ENCODE measurements around the gene COMT.

Gene COMT

DNA sequence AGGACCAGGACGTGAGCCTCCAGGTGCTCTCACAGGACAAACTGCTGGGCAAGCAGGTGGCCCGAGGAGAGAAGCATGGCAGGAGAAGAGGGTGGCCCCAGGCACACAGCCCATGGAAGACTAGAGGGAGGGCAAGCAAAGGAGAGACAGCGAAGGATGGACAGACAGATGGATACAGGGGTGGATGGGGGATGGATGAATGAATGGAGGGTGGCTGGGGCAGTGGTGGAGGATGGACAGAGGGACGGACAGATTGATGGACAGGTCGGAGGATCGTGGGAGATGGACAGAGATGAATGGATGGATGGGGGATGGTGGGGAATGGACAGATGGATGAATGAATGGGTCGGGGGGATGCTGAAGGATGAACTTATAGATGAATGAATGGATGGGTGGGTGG is 52.4 kb downstream of the COMT start:
- DNase-seq (ENCODE audit: low read depth in 2 of 2) = no peak

DNA sequence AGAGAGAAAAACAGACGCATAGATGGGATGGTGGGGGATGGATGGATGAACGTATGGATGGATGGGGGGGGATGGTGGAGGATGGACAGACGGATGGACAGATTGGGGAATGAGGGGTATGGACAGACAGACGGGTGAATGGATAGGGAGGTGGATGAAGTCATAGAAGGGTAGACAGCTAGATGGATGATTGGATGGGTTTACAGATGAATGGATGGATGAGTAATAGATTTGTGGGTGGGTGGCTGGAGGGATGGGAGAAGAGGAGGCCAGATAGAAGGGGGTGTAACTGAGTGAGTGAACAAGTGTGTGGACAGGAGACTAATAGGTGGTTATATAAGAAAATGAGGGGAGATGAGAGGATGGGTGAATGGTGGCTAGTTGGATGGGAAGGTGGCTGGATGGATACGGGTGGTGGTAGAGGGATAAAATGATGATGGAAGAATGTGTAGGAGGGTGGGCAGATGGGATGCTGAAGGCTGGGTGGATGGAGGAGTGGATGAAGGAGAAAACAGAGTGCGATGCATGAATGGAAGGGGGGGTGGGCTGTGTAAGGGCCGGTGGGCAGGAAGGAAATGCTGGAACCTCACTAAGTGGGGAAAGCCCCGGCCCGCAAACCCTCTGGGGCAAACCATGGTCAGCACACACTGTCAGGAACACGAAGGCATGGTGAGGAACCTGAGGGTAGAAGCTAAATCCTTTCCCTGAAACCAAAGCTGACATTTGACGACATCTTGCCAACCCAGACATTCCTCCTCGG is 53.5 kb downstream of the COMT start:
- DNase-seq (ENCODE audit: low read depth in 2 of 2) = no peak

DNA sequence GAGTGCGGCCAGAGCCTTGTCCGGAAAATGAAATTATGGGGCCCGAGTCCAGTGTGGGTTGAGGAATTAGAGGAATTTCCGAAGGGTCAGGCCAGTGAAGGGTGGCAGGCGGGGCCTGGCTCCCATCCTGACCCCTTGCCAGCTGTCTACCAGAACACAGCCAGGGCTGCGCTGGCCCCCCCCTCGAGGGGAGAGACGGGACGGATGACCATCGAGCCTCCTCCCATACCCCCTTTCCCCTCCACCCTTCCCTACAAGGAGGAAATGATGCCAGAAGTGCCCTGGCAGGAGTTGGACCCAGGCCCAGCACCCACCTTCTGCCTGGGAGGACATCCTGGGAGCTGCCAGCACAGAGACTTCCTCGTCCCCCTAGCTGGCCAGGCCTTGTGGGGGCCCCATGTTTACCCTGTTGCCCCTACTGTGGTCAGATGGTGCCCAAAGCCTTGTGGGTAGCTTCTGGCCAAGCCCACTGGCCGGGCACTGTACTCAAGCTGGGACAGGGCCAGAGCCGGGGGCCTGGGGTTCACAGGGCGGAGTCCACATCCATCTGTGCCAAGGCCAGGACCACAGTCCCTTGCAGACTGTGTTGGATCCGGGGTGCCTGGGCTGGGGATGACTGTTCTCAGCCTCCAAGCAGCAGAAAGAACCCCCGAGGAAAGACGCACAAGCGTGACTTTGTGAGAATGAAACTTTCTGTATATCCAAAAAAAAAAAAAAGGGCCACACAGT is 54.2 kb downstream of the COMT start:
- DNase-seq (ENCODE audit: low read depth in 2 of 2) = no peak

DNA sequence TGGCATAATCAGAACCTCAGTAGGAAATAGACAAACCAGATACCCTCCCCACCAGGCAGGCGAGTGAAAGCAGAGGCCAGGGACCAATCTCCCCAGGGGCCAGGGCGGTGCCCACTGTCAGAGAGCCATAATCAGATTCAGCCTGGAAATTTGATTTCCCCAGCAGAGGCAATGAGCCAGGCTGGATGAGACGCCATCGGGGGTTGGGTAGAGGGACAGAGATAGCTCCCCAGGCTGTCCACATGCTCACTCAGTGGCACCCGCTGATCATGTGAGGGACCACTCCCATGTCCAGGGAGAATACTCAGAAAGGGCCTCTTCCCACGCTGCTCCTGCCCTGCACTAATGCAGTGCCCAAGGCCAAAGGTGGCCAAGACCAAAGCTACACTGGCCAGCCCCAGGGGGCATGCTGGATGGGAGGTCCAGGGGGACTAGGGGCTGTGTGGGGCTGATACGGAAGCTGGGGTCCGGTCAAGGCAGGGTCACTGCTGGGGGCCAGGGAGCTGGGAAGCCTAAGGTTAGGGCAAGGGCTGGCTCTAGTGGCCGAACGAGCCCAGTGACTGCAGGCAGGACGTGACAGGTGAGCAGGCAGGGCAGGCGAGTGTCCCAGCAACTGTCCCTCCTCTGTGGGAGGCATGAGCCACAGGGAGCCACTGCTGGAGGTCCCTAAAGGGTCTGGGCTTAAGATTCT is 55.3 kb downstream of the COMT start:
- no peak for DNase-seq (ENCODE audit: low read depth in 2 of 2)

DNA sequence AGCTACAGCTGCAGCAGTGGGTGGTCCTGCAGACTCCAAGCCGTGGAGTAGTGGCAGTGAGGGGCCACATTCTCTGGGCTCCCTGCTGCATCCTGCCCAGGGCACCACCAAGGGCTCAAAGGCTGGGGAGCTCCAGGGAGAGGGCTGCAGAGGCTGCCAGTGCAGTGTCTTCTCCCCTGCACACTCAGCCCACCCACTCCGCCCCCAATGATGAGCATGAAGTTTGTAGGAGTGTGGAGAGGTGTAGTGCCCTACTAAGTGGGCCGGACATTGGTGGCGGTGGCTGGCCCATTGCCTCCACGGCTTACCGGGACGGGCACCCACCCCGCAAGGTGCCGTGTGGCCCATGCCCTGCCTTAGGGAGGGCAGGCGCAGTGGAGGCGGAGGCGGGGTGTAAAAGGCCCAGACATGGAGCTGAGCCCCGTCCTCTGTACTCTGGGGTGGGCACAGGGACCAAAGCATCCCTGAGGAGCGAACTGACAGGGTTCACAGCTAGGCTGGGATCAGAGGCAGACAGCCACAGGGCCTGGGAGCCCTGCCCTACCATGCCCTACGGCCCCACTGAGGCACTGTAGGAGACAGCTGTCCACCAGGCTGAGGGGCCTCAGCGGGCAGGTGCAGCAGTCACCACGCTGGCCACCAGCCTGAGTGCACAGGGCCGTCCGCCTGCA is 56.1 kb downstream of the COMT start:
- no peak for DNase-seq (ENCODE audit: low read depth in 2 of 2)

DNA sequence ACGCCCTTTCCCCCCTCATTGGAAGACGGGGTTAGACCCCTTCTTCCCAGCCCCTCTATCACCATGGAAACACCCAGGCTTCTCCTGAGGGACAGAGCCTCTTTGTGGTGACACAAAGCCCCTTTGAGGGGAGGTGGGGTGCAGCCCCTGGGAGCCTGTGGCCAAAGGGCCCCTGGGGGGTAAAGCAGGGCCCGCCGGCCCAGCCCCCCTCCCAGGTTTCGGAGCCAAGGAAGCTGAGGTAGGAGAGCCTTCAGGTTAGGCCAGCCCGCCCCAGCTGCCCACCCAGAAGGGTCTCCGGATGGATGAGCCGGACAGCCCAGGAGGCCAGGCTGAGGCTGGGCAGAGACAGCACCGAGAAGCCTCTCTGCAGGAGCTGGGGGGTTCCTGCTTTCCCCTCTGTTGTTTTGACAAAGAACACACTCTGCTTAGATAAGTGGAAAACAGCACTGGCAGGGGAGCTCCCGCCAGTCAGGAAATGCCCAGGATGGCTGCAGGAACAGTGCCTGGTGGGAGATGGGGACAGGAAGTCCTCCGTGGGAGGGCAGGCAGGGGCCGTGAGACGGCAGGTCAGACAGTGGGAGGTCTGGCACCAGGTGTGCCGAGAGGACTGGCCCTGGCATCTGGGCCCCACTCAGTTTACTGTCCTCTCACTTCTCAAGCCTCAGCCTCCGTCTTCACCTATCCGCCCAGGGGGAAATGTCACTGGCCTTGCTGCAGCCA is 56.8 kb downstream of the COMT start:
- DNase-seq (ENCODE audit: low read depth in 2 of 2) = no peak

DNA sequence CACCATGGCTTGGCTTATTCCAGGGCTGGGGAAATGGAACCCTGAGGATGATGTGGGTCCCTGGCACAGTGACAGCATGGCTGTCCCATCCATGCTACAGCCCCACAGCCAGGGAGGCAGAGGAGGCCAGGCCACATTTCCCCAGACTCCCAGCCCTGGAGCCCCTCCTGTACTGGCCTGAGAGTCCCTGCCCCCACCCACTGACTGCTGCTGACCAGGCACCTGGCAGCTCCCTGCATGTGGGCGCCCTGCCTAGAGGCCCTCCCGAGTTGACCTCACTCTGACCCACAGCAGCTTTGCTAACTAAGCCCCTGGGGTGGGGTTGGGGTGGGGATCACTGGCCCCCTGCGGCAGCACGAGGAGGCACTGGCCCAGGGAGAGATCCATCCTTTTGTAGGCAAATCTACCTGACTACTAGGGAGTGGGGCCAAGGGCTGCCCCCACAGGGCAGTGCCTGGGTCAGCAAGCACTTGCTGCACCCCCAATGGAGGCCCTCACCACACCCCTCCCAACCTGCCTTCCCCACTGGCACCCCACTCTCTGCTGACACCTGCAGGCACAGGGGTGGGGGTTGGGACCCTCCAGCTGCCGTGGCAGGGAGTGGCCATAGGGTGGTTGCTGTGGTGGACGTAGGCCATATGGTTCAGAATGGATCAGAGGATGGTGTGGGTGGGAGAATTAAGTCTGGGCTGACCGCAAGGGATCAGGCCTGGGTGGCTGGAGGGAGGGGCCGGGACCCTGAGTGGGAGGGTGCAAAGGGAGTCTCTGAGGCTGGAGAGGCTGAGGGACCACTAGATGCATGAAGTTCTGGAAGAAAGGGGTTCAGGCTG is 57.6 kb downstream of the COMT start:
- DNase-seq (ENCODE audit: low read depth in 2 of 2) = no peak

DNA sequence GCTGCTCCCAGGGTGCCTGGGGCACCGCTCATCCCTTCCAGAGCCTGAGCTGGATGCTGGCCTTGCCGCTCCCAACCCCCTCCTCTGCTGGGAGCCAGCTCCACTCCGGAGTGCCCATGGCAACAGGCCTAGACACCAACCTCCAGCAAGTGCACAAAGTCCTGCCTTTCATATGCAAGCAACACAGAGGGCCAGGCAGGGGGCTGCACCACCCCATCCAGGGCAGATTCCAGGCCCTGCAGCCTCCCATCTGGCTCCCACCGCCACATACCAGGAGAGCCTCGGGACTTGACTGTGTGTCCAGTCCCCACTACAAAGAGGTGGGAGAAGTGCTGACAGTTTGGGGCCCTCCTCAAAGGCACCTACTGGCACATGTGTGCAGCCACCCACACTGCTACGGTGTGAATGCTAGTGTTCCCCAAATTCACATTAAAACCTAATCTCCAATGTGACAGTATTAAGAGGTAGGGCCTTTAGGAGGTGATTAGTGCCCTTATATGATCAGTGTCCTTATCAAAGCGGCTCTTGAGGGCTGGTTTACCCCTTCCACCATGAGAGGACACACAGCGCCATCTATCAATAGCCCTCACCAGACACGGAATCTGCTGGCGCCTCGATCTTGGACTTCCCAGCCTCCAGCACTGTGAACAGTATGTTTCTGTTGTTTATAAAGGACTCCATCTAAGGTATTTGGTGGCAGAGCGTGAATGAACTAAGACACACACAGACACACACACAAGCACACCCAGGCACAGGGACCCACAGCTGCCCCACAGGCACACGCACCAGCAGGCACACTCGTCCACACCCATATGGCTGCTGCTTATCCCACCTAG is 58.9 kb downstream of the COMT start:
- DNase-seq (ENCODE audit: low read depth in 2 of 2) = no peak

DNA sequence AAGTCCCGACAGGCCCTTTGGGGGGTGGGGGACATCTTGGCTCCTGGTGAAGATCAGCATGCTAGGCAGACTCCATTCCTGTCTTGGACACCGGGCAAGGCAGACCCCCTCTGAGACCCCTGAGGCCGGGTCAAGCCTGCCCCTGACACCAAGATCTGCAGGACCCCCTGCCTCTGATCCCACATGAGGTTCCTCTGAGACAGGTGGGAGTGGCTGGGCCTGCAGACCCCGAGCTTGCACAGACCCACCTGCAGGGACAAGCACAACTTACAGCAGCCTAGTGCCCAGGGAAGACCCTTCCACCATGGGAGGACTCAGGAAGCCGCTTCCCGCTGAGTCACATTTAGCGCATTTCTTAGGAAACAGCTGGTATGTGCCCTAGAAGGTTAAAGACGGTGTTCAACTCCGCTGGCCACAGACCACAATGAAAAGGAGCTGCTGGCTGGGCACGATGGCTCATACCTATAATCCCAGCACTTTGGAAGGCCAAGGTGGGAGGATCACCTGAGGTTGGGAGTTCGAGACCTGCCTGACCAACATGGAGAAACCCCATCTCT is 59.6 kb downstream of the COMT start:
- DNase-seq (ENCODE audit: low read depth in 2 of 2) = no peak

DNA sequence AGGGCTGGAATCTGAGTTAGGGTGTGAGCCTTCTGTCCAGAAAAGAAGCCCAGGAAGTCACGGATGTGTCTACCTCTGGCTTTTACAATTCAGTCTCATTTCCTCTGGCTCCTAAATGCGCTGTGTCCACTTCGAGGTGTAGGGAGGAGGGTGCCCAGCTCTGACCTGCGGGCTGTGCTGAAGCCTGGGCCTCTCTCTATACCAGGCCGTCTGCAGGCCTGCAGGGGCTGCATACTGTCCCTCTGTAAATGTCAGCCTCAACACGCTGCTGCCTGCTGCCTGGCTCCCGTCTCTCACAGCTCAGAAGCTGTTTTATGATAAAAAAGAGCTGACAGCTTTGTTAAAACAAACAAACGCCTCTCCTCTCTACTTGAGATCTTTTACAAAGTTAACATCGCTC is 60.6 kb downstream of the COMT start:
- DNase-seq (ENCODE audit: low read depth in 2 of 2) = no peak

DNA sequence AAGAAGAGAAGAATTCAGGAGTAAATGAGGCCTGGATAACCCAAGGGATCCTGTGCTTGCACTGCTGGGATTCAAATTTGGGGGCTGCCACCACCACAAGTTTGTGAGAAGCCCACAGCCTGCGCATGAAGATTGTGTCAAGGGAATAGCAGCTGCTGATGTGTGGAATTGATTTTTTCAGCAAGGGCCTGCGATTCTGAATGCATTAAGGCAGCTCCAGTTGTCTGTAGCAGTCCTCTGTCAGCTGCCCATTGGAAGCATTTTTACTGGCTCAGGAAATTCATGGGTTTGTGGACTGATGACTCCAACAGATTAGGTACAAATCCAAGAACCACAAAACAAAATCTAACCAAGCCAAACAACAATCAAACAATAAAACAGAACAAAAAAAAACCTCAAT is 61.1 kb downstream of the COMT start:
- no peak for DNase-seq (ENCODE audit: low read depth in 2 of 2)

DNA sequence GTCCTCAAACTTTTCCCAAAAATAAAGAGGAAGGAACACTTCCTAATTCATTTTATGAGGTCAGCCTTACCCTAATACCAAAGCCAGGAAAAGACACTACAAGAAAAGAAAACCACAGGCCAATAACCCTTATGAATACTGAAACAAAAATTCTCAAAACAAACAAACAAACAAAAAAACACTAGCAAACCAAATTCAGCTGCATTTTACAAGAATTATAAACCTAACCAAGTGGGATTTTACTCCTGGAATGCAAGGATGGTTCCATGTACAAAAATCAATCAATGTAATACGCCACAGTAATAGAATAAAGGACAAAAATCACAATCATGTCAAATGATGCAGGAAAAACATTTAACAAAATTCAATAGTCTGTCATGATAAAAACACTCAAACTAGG is 61.7 kb downstream of the COMT start:
- DNase-seq (ENCODE audit: low read depth in 2 of 2) = no peak

DNA sequence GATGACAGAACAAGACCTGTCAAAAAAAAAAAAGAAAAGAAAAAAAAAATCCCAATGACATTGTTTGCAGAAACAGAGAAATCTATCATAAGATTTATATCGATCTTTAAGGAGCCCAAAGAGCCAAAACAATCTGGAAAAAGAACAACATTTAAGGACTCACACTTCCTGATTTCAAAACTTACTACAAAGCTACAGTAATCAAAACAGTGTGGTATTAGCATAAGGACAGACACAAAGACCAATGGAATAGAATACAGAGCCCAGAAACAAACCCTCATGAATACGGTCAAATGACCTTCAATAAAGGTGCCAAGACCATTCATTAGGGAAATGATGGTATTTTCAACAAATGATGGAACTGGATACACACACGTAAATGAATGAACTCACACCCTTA is 62.9 kb downstream of the COMT start:
- no peak for DNase-seq (ENCODE audit: low read depth in 2 of 2)

DNA sequence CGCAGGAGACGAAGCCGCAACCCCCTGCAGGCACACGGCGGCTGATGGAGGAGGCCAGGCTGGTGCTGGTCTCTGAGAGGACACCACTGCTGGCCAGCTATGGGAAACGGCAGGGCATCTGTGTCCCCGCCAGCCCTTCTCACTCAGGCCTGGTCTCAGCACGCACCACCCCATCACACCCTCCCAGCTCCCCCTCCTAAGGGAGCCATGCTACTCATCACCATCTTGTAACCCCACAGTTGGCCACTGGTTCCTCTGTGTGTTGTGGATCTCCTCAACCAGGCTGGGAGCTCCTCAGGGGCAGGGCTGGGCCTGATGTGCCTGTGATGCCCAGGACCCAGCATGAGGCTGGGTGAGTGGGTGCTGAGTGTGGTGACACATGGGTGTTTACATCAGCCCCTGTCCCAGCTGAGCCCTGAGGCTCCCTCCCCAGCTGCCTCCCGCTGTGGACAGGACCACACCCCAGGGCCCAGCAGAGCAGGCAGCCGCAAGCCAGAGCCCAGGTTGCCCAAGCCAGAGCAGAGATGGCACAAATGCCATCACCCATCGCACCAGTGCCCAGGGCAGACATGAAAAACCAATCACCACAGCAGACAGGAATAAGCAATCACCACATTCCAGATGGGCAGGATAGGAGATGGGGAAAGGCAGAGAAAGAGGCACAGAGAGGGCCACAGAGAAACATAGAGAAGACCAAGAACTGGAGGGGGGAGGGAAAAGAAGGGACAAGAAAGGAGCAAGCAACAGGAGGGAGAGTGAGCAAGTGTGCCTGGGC is 66.8 kb downstream of the COMT start:
- DNase-seq (ENCODE audit: low read depth in 2 of 2) = no peak

DNA sequence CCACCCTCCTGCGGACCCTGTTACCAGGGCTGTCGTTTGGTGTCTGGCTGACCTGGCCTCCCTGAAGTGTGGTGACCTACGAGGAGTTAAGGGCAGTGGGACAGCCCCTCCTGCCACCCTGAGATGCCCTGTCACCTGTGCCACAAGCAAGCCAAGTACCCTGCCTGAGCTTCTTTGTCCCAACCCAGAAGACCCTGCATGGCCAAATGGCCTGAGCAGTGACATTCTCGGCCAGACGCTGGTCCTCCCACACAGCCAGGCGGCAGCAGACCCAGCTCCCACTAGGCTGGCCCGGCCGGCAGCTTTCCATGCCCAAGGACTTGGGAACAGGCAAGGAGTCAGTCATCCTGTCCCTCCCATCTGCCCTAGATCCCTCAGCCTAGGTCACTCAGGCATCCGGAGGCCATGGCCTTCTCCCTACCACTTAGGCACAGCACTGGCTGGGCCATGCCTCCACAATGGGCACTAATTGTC is 67.5 kb downstream of the COMT start:
- no peak for DNase-seq (ENCODE audit: low read depth in 2 of 2)

DNA sequence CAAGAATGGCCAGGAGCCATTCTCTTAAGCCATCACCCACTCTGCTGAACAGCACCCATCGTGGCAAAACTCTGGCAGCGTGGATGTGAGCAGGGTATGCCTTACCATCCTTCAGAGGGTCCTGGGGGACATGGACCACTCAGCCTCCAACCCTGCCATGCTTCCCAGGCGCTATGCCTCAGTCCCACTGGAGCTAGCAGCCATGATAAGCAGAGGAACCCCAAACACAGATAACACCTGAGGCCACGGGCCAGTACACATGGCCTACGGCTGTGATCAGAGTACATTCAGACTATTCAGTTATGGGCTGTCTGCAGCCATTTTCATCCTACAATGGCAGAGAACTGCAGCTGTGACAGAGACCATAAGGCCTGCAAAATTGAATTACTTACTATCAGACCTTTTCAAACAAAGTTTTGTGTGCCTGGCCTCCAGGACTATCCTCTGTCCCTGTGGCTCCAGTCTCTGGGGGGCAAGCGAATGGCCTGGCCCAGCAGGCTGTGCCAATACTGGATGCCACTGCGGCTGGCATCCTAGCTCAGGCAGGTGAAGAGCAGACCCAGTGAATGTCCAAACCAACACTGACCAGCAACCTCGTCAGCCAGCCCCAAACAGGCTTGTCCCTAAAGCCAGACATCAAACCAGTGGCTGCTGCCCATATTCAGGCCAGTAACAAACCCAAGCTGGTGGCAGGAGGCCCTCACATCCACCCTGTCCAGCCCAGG is 68.2 kb downstream of the COMT start:
- no peak for DNase-seq (ENCODE audit: low read depth in 2 of 2)

DNA sequence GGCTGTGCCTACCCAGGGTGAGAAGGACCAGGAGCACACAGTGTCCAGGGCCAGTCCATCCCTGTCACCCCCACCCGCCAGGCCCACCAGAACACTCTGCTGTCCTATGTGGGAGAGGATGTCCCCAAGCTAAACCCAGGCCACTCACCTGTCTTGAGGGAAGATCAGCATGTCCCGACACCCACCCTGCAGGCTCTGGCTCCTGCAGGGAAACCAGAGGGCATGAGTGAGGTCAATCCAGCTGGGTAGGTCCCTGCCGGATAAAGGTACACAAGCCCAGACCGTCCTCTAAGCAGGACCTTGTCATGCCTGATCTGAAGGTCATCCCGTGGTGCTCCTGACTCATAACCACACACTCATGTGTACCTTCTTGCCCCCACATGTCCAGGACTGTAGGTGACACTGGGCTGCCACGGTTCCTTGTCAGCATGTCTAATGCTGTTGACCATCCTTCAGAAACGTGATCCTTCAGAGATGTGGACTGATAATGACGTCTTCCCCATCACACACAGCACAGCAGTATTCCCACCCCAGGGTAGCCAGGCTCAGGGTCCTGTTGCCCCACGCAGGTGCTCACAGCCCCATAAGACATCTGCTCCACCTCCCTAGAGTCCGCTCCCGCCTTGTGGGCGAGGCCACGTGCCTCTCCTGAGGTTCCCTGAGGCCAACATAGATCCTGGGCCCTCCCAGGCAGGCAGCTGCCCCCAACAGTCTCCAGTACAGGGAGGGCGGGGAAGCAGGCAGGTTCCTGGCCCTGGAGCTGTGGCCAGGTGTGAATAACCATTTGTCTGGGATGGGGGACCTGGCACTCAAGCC is 68.9 kb downstream of the COMT start:
- DNase-seq (ENCODE audit: low read depth in 2 of 2) = no peak

All from fibroblast of skin of left biceps (primary cell).